CD4-positive, alpha-beta T cell treated with Interleukin-15 for 1 hour (primary cell): ENCODE data around the gene MYOD1.

ENCODE experiments used
- DNase-seq: peaks from one replicate; pipeline ENCODE4 v3.0.0-alpha.2; 2020

Gene MYOD1

DNA sequence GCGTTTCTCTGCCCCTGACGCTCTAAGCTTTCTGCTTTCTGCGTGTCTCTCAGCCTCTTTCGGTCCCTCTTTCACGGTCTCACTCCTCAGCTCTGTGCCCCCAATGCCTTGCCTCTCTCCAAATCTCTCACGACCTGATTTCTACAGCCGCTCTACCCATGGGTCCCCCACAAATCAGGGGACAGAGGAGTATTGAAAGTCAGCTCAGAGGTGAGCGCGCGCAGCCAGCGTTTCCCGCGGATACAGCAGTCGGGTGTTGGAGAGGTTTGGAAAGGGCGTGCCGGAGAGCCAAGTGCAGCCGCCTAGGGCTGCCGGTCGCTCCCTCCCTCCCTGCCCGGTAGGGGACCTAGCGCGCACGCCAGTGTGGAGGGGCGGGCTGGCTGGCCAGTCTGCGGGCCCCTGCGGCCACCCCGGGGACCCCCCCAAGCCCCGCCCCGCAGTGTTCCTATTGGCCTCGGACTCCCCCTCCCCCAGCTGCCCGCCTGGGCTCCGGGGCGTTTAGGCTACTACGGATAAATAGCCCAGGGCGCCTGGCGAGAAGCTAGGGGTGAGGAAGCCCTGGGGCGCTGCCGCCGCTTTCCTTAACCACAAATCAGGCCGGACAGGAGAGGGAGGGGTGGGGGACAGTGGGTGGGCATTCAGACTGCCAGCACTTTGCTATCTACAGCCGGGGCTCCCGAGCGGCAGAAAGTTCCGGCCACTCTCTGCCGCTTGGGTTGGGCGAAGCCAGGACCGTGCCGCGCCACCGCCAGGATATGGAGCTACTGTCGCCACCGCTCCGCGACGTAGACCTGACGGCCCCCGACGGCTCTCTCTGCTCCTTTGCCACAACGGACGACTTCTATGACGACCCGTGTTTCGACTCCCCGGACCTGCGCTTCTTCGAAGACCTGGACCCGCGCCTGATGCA lies at the start of gene MYOD1:
TSS of gene MYOD1 (plus strand) at position 544 of the 910 bp plus-strand sequence. CDS start at position 756, 212 bp downstream.
- DNase-seq, result no peak

DNA sequence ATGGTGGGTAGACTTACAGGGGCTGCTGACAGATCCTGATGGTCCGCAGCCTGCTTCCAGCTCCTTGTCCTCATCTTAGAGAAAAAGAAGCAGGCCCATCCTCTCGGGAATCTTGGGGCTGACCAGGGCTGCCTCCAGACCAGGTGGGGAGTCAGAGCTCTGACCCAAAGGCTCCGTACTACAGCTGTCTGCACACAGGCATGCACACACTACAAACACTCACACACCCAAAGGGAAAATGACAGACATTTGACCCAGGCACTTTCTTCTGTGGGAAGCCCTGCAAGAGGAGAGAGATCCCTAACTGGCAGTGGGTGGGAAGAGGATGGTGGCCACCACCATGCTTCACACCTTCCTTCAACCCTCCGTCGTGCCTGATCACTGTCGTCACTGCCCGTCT lies 46.9 kb upstream of the MYOD1 start:
- no peak for DNase-seq

DNA sequence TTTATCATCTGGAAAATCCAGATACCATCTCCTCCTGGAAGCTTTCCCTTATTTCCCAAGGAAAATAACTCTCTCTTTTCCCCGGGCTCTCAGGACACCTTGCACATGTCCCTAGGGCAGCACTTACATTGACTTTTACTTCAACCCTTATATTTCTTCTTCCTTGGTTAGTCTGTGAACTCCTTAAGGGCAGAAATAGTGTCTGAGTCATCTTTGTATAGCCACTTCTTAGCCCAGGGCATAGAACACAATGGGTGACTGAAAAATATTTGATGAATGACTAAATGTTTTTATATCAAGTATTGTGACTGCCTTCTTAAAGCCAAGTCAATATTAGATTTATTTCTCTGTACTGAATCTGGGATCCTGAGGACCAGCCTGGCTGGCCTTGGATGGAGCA lies 45.4 kb upstream of the MYOD1 start:
- DNase-seq, result no peak

DNA sequence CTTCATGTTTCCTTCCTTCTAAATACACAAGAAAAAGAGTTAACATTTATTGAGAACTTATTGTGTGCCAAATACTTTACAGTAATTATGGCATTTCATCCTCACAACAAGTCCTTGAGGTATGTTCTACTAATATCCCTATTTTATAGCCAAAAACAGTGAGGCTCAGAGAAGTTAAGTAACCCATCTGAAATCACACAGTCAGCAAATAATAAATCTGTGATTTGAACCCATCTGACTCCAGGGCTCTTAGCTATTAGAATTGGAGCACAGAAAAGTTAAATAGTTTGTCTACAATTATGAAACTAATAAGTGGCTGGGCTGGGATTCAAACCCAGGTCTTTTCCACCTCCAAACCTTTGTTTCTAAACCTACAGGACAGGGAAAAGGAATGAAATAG lies 36.5 kb upstream of the MYOD1 start:
- no peak for DNase-seq

DNA sequence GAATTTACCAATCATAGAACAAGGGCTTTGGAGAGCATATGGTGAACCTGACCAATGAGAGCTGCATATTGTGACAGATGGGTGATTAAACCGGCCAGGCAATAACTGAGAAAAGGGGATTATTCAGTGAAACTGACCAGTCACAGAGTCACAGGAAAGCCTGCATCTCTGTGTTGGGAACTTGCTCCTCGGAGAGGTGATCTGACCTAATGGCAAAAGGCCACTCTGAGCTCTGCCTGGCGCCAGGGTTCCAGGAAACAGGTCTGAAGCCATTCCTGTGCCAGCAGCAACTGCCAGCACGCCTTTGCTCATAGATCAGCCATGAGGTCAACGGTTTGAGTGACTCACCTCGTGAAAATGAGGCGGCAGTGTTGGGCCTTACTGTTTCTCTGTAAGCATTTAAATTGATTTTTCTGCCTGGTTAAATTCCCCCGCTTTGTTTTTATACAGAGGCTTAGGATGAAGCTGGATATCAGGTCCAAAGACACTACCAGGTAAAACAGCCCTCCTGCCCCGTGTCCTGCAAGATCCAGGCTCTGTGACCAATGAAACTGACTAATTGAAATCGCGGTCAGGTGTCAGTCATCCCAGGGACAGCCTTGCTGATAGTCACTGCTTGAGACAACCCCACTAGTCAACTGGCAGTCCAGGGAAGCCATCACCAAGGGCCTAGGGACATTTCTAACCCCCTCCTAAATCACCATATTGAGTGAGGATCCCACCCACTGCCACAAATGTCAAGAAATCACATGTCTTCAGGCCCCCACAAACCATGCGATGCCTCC lies 35.8 kb upstream of the MYOD1 start:
- DNase-seq, result no peak

DNA sequence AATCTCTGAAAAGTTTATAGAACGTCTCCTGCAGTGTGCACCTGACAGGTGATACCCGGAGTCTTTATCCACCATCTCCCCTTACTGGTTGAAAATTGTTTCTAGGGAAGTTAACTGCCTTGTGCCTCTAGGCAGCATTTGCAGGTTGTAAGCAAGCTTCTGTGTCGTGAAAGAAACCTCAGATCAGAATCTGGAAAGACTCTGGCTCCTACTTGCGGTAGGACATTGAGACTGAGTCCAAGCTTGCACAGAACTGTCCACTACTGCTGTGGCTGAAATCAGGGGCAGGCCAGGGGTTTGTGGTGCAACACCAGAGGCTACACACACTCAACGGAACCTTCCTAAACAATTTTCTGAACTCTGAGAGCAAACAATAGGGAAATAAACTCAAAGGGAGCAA lies 34.8 kb upstream of the MYOD1 start:
- DNase-seq, result no peak

DNA sequence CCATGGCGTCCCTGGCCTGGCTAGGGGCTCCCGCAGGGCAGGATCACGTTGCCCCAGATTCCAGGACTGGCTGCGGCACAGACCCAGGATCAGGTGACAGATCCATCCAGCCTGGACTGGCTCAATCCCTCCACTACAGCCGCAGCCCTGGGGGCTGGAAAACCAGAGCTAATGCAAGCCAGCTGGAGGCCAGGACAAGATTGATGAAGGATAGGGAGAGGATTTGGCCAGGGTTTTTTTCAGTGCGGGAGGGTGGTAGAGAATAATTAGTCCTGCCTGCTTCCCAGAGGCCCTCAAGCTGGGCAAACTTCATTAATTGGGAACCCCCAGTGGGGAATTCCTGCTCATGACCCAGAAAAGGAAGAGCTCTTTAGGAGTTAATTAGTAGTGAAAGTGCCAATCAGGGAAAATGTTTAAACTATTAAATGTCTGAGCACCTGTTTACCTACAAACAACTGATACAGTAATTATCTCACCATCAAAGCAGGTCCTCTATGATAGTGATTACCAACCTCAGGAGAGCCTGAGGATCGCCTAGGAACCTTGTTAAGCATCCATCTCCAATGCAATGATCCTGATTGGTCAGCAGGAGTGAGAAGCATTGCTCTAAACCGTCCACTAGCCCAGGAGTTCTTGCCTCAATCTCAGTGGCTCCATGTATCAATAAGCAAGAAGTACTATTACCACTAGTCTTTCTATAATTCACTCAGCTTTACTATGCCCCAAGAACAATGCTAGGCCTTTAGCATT lies 33.0 kb upstream of the MYOD1 start:
- no peak for DNase-seq

DNA sequence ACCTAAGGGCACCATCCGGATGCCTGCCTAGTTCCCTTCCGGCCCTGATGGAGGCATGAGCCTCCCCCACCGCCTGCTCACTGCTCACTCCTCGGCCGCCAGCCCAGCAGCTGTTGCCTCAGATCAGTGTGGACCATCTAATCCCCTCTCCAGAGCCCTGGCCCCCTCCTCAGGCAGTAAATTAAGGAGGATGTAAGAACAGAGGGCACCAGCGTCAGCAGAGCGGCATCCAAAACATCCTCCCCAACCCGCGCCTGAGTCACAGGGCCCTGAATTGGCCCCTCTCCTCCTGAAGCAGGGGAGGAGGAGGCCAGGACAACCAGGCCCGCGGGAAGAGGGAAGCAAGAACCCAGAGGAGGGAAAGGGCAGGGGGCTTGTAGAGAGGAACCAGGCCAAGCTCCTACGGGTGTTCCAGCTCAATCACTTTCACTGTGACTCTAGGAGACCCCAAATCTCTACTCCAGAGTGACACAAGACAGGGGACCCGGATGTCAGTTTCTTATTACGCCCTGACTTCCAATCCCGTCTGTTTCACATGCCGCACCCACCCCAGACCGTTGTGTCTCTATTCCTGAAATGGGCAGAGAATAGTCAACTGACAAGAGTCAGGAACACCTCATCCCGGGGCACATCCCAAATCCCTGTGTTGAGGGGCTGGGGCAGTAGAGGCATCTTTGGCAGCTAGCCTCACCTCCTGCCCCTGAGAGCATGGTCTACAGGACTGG lies 31.3 kb upstream of the MYOD1 start:
- no peak for DNase-seq

DNA sequence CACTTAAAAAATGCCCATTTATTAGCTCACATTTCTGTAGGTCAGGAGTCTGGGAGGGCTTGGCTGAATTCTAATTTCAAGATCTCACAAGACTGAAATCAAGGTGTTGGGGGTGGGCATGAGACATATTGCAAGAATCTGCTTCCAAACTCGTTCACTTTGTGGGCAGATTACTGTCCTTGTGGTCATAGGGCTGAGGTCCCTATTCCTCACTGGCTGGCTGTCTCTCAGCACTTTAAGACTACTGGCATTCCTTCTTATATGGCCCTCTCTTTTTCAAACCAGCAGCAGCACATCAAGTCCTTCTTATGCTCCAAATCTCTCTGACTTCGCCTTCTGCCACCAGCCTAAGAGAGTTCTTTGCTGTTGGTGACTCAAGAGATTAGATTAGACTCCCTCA lies 27.8 kb upstream of the MYOD1 start:
- no peak for DNase-seq

DNA sequence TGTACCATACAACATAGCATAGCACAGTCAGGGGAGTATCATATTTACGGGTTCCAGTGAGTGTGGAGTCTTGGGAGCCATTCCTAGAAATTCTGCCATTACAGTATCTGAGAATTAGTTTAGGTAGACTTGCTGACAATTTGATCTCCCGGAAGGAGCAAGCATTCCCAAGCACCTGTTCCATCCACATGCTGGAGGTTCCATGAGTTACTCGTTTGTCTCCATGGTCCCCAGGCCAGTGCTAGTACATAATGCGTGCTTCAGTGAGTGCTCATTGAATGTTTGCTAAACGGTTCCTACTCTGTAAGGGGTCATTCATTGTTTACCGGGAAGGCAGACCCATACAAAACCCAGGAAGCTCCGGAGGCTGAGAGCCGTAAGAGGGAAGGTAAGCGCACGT lies 27.4 kb upstream of the MYOD1 start:
- no peak for DNase-seq

DNA sequence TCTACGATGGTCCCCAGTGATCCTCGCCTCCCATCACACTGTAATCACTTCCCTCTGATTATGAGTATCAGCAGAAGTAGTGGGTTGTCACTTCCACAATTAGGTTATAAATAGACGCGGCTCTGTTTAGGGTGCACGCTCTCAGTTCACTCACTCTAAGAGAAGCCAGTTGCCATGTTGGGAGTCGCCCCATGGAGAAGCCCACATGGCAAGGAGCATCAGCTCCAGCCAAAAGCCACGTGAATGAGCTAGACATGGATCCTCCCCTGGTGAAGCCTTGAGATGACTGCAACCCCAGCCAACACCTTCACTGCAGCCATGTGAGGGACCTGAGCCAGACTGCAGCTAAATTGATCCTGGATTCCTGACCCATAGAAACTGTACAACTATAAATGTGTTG lies 26.4 kb upstream of the MYOD1 start:
- no peak for DNase-seq

DNA sequence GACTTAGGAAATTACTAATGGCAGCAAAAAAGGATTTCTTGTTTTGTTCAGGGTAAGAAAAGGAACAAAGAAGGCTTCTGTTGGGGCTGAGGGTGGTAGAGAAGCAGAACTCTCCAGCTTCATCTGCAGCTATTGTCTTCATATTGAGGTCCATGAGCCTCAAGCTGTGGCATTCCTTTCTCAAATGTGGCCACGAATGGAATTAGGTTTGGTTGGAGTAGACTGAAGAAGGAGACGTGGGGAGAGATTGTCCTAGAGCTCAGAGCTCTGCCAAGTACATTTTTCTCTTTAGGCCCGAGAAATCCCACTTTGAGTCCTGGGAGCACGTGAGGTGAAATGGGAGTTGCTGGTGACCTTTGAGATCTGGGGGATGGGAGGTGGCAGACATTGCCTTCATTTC lies 25.8 kb upstream of the MYOD1 start:
- no peak for DNase-seq

DNA sequence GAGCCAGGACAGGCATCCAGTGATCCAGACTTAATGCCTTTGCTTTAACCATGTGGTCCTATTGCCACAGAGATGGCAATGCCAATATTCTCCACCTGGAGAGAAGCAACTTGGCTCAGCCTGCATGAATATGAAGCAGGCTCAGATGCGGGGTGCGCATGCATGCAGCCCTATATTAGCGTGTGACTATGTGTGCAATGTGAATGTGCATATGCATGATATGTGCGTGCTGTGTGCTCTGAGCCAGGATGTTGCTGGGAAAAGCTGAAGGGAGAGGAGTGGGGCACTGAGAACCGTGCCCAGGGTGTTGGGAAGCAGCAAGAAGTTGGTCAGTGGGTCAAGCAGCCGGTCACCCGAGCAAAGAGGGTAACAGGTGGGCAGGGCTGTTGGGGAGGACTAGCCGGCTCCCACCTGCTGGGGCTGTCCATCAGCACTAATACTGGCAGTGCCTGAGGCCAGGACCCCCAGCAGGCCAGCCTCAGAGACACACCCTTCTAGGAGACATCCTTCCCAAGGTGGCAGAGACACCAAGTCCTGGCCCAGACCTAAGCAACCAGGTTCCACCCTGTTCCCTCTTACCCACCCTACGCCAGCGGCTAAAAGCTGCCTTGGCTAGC lies 24.8 kb upstream of the MYOD1 start:
- DNase-seq, result no peak

DNA sequence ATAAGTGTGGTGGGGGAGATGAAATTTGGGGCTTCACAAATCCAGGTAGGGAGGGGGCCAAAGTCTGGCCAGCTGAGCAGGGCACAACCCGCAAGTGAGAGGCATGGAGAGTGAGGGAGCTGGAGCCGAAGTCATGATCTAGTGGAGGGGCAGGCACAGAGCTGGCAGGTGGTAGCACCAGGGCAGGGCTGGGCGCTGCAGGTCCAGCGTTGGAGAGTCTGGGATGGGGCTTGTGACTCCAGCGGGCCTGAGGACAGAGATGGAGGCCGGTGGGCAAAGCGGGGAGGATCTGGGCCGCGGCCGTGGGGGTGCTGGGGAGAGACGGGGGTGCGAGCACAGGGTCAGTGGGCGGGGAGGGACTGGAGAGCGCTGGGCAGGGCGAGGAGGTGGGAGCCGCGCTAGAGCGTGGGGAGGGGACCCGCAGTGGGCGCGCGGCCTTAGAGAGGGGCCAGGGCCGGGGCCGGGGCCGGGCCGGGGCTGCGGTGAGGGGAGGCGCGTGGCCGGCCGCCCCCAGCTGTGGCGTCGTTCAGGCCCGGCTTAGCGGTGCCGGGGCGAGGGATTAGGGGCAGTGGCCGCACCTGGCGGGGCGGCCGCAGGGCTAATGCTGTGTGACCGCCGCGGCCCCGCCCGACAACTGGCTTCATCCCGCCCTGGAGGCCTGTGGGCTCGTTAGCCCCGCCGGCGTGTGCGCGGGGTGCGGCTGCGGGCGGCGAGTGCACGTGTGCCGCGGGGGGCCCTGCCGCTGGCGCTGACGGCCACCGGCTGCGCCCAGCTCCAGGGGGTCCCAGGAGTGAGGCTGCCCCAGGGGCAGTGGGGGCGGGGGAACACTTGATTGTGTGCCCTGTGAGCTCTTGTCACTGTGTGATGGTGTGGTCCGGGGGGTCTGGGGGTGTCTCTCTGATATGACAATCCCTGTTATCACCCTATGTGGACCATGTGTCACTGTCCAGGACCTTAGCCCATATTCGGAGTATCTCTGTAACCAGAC lies 23.6 kb upstream of the MYOD1 start:
- DNase-seq, result no peak

DNA sequence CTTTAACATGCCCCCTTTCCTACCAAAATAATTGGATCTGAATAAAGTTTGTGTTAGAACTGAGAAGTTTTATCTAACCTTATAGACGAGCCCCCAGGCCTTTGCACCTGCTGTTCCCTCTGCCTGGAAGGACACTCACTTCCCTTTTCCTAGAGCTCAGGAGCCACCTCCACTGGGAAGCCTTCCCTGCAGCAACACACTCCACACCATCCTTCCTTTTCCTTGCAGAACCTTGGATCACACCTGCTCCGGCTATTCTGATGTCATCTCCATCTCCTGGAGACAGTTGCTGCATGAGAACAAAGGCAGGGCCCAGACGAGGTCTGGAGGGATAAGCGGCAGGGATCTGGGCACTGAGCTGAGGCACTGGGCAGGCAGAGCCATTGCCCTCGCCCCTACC lies 22.6 kb upstream of the MYOD1 start:
- no peak for DNase-seq

DNA sequence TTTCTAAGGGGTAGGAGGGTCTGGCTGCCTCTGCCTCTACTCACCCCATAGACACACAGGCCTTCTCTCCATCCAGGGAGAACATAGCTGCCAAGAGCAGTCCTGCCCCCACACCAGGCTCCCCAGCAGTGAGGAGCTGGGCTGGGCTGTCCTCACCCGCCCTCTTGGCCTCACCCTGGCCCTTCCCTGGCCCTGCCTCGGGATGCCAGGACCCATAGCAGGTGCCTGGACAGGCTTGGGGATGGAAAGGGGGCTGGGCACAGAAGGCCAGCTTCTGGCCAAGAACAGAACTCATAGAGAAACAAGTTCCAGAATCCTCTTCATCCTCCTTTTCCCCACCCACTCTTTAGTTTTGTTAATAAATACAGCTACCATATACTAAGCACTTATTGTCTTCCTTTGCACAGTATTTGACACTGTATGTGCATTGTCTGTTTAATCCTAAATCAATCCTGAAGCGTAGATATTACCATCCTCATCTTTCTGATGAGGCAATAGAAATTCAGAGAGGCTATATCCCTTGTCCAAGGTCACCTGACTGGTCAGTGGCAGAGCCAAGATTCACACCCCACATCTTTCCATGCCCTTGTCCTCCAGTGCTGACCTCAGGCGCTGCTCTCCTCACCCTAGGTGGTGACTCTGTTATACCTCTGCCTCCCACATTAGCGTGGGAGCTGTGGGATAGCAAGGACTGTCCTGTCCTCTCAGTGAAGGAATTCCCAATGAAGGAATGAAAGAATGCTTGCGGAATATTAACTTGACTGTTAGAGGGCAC lies 22.0 kb upstream of the MYOD1 start:
- no peak for DNase-seq

DNA sequence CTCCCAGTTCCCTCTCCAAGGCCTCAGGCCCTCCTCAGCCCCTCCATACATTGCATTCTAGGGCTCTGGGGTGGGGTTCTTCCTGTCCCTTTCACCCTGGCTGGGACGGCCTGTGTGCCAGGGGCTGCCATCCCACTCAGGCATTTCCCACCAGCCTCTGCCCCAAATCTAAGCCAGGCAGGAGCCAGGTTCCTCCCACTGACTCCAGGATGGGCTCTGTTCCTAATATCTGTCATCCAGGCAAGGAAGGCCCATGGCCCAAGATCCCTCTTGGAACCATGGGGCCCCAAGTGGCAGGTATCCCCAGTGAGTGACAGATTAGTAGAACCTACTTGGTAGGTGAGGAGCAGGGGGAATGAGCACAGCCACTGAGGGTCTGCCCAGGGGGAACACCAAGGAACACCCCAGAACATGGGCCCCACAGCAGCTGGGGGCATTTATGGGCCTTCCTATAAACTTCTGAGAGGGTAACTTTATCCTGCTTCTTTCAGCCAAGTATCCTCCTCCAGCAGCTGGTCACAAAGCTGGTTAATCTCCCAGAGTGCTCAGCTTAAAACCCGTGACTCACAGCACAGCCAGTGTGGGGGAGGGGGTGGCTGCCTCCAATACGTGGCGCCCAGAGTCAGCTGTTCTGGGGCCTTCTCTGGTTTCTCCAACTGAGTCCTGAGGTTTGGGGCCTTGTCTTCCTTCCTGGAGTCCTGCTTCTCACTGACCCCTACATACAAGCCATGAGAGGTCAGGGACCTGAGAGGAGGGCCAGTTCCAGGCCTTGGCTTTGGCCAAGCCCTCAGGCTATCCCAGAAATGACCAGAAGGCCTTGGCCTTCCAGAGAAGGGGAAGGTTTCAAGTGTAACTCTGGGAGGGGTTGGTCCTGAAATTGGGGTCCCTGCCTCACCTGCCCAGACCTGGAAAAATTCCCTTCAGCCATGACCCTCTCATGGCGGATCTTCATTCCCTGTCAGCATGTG lies 19.9 kb upstream of the MYOD1 start:
- no peak for DNase-seq

DNA sequence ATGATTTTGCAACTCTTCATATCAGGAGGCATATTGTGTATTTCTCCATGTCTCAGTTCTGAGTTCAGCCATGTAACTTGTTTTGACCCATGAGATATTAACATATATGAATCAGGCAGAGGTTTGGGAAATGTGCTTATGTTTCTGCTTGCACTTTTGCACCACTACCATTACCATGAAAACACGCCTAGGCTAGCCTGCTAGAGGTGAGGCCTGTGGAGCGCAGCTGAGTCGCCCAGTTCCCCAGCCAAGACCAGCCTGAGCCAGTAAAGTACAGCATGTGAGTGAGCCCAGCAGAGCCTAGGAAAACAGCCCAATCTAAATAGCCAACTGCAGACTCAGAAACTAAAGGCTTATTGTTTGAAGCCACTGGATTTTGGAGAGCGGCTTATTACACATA lies 18.4 kb upstream of the MYOD1 start:
- no peak for DNase-seq

DNA sequence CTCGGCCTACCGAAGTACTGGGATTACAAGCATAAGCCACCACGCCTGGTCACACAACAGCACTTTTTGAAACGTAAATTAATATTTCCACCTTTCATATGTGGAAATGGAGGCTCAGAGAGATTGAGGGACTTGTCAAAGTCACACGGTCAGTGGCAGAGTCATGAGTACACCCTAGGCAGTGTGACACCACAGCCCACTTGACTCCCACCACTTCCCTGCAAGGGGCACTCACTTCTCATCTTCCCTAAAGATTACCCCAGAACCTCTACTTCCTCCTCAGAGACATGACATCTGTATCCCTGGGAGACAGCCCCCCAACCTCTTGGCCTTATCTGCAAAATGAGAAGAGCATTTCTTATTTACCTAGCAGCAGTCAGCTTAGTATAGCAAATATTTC lies 16.5 kb upstream of the MYOD1 start:
- no peak for DNase-seq
